Measurements from ENCODE around the gene CRABP2.

- TF ChIP-seq TAF1 (IDR thresholded peaks at IDR 0.05; ENCODE audit: low read depth, low read length) (no peak), POLR2A (IDR thresholded peaks at IDR 0.05; ENCODE audit: low read depth, low read length) (no peak), POLR2AphosphoS5 (IDR thresholded peaks at IDR 0.05; ENCODE audit: low read depth, low read length) (no peak), SPI1 (IDR thresholded peaks at IDR 0.05; ENCODE audit: low read depth, low read length) (no peak), PAX5 (IDR thresholded peaks at IDR 0.05; ENCODE audit: insufficient read depth, low read length, severe bottlenecking) (no peak), POU2F2 (IDR thresholded peaks at IDR 0.05; ENCODE audit: low read depth, low read length) (no peak)
Measured at GRCh38 chr1:156750191-156750672, 44.8 kb upstream of the CRABP2 start.
